Fibroblast of the conjunctiva (primary cell): ENCODE measurements around the gene ARID2.

ENCODE experiments used
- DNase-seq: peaks from one replicate; pipeline ENCODE4 v3.0.0-alpha.2; 2010; ENCODE audit warnings: low read depth

The ARID2 gene

GRCh38 chr12:45773747-45774146 lies 44.2 kb downstream of the ARID2 start:
- no peak for DNase-seq

GRCh38 chr12:45774508-45775162 lies 45.1 kb downstream of the ARID2 start:
- no peak for DNase-seq

GRCh38 chr12:45775465-45775864 lies 46.0 kb downstream of the ARID2 start:
- DNase-seq: no peak

- no peak for DNase-seq
These were observed 46.5 kb downstream of the ARID2 start for GRCh38 chr12:45775964-45776363.

- DNase-seq: no peak
These were observed 50.4 kb downstream of the ARID2 start for GRCh38 chr12:45779936-45780335.

GRCh38 chr12:45781080-45781479 lies 51.6 kb downstream of the ARID2 start:
- no peak for DNase-seq

GRCh38 chr12:45785315-45785714 lies 55.8 kb downstream of the ARID2 start:
- DNase-seq: no peak

- DNase-seq: peak; percentile 60
These were observed 59.5 kb downstream of the ARID2 start for GRCh38 chr12:45789025-45789424.

- no peak for DNase-seq
These were observed 64.9 kb downstream of the ARID2 start for GRCh38 chr12:45794422-45794821.

- DNase-seq: no peak
These were observed 72.1 kb downstream of the ARID2 start for GRCh38 chr12:45801625-45802024.

- no peak for DNase-seq
These were observed 73.6 kb downstream of the ARID2 start for GRCh38 chr12:45803111-45803510.

- no peak for DNase-seq
These were observed 87.1 kb downstream of the ARID2 start for GRCh38 chr12:45816652-45817051.

- DNase-seq: no peak
These were observed 98.5 kb downstream of the ARID2 start for GRCh38 chr12:45827974-45828373.

- DNase-seq: no peak
These were observed 98.9 kb downstream of the ARID2 start for GRCh38 chr12:45828402-45828801.

GRCh38 chr12:45831590-45831989 lies 102.1 kb downstream of the ARID2 start:
- DNase-seq: no peak

GRCh38 chr12:45833401-45833800 lies 103.9 kb downstream of the ARID2 start:
- no peak for DNase-seq

- no peak for DNase-seq
These were observed 105.3 kb downstream of the ARID2 start for GRCh38 chr12:45834809-45835208.

GRCh38 chr12:45839917-45840316 lies 110.4 kb downstream of the ARID2 start:
- no peak for DNase-seq

GRCh38 chr12:45849289-45849688 lies 119.8 kb downstream of the ARID2 start:
- DNase-seq: no peak

- no peak for DNase-seq
These were observed 120.8 kb downstream of the ARID2 start for GRCh38 chr12:45850302-45850701.

GRCh38 chr12:45852508-45852907 lies 123.0 kb downstream of the ARID2 start:
- no peak for DNase-seq

- no peak for DNase-seq
These were observed 124.0 kb downstream of the ARID2 start for GRCh38 chr12:45853550-45853949.

- DNase-seq: no peak
These were observed 133.8 kb downstream of the ARID2 start for GRCh38 chr12:45863332-45863731.

GRCh38 chr12:45866299-45866698 lies 136.8 kb downstream of the ARID2 start:
- no peak for DNase-seq

GRCh38 chr12:45872446-45872845 lies 142.9 kb downstream of the ARID2 start:
- no peak for DNase-seq
